ENCODE data around the gene SEMA3D.

GRCh38 chr7:85154282-85154937, 32.4 kb downstream of the SEMA3D start:
- TF ChIP-seq POLR2A (IDR thresholded peaks at IDR 0.05) = no peak
- no peak for TF ChIP-seq CTCF (IDR thresholded peaks at IDR 0.05 in 8 of 11, conservative IDR thresholded peaks at IDR 0.05 in 3 of 11)

All from spleen (tissue), 7 donors.